HG02938 (cell line): ENCODE measurements around the gene PARP16.
"Not testable (repeated sequence)": the region's sequence is repeated elsewhere in the genome, so short reads cannot be mapped to it uniquely, and the experiment has no call there.

Experiments used
- ATAC-seq: cut with Tn5 transposase; IDR thresholded peaks from one replicate; pipeline ENCODE4 v1.9.1; 2021; ENCODE audit warnings: mild to moderate bottlenecking, moderate library complexity; ENCODE audit not compliant: unreplicated experiment

Gene PARP16

DNA sequence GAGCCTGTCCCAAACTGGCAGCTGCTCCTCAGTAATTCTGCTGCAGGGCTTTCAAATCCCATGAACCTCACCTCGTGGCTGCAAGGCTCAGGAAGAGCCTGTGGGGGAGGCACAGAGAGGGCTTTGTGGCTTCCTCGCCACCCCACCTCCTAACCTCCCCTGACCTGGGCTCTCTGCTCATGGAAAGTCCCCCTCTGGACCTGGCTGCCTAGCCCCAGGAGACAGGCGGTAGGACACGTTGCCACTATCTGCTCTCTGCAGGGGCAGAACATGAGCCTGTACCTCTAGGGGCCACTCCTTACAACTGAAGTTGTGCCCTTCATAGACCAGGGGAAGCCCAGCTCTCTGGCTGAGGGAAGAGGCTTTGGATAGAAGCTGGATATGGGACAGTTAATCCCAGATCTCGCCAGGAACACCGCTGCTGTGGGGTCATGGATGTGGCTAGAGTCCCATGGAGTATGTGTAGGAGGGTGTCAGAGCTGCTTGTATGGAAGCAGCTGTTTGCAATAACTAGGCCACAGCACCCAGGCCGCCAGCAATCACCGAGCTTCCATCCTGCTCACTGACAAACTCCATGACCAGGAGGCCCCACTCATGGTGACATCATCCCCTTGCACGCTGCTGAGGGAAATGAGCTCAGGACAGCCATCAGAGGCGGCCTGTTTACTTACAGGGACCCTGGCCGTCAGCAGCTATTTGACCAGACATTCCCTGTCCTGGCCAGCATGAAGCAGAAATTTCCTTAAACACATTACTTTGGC lies 41.4 kb downstream of the PARP16 start:
- ATAC-seq: no peak

DNA sequence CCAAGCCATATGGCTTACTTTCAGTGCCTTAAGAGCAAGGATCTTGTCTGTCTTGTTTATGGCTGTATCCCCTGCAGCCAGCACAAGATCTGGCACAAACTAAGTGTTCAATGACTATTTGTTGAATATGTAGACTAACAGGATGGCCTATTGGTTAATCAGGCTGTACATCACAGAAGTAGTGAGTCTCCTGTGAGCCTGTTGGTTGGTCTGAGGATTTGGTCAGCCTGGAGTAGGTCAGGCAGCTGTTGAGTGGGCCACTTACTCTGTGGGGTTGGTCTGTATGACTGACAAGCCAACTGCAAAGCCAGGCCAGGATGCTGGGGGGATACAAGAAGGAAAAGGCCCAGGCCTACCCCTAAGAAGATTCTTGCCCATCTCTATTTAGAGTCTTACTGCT lies 42.0 kb downstream of the PARP16 start:
- ATAC-seq: no peak

DNA sequence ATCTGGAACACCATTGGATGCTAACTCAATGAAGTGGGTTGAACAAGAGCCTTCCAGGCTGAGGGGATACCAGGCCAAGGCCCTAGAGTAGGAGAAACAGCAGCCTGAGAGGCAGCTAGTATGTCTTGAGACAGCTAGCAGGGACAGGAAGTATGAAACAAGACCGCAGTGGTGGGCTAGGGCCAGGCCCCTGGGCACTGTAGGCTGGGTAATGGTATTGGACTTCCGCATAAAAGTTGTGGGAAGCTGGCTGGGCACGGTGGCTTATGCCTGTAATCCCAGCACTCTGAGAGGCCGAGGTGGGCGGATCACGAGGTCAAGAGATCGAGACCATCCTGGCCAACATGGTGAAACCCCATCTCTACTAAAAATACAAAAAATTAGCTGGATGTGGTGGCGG lies 50.2 kb downstream of the PARP16 start:
- ATAC-seq: not testable (repeated sequence)

DNA sequence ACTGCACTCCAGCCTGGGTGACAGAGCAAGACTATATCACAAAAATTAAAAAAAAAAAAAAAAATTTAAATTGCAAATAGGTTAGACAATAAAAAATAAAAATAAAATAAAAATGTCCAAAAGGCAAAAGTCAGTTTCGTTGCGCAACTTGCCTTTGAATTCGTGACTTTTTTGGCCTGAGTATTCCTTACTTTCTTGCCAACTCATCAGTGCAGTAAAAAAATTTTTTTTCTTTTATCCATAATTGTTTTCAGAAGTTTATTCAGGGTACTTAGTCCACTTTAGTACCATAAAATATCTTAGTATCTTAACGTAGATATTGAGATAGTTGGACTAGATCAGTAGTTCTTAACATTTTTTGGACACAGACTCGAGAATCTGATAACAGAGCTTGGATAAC lies 53.0 kb downstream of the PARP16 start:
- ATAC-seq: no peak

DNA sequence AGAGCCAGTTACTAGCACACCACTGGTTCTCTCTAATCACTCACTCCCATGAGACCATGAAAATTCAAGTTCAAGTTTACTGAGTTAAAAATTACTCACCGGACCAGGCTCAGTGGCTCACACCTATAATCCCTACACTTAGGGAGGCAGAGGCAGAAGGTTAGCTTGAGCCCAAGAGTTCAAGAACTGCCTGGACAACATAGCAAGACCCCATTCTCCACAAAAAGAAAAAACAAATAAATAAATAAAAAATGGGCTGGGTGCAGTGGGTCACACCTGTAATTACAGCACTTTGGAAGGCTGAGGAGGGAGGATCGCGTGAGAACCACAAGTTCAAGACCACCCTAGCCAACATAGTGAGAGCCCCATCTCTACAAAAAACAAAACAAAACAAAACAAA lies 54.2 kb downstream of the PARP16 start:
- ATAC-seq: no peak

DNA sequence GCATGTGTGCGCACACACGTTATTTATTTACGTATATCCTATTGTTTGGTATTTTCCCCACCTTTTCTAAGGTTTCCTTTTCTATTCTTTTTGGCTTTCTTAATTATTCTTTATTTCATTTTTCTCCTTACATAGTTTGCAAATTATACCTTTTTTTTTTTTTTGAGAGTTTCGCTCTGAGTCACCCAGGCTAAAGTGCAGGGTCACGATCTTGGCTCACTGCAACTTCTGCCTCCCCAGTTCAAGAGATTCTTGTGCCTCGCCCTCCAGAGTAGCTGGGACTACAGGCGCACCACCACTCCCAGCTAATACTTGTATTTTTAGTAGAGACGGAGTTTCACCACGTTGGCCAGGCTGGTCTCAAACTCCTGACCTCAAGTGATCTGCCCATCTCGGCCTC lies 55.4 kb downstream of the PARP16 start:
- ATAC-seq: no peak

DNA sequence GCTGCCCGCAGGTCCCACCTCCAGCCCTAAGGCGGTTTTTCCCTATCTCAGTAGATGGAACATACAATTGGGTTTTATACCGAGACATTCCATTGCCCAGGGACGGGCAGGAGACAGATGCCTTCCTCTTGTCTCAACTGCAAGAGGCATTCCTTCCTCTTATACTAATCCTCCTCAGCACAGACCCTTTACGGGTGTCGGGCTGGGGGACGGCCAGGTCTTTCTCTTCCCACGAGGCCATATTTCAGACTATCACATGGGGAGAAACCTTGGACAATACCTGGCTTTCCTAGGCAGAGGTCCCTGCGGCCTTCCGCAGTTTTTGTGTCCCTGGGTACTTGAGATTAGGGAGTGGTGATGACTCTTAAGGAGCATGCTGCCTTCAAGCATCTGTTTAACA lies 59.8 kb downstream of the PARP16 start:
- ATAC-seq: not testable (repeated sequence)

DNA sequence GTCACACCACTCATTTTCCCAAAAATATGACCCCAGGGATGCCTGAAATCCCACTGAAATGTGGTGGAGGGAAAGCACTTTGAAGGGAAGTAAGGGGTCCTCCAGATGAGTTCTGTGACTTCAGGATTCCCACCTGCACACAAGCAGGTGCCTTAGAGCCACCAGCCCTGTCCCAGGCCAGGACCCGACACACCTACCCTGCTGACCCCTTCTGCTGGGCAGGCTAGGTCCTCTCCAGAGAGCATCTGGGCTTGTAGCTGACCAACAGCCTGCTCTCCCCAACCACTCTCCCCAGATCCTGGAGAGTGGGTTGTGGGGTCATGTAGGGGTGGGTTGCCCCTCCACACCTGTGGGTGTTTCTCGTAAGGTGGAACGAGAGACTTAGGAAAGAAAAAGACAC lies 60.5 kb downstream of the PARP16 start:
- no peak for ATAC-seq

DNA sequence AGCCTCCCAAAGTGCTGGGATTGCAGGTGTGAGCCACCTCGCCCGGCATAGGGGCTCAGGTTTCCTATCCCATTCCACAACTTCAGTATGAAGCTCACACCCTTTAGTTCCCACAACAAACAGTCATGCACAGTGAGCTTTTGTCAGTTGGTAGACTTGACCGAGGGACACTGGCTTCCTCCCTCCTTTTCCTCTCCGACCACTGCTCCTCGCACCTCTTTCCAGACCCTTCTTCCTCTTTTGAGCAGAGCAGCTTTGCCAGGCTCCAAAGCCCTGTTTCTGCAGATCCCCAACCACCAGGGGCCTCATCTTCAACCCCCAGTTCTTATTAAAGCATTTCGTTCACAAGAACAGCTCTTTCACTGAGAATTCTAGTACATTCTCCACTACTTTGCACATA lies 62.7 kb downstream of the PARP16 start:
- no peak for ATAC-seq

DNA sequence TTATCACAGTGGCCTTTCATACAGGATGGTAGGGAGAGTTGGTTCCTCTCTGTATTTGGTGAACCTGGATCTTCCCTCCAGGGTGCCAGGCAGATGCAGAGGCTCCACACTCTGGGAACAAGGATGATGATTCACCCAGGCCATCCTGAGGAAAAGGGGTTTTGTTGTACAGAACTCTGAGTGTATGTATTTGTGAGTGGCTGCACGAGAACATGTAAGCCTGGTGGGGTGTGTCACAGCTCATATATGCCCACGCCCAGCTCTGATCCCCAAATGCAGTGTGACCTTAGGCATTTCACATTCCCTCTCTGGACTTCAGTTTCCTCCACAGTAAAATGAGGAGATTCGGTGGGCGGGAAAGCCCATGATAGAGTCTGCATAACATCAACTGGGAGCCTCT lies 63.8 kb downstream of the PARP16 start:
- no peak for ATAC-seq

DNA sequence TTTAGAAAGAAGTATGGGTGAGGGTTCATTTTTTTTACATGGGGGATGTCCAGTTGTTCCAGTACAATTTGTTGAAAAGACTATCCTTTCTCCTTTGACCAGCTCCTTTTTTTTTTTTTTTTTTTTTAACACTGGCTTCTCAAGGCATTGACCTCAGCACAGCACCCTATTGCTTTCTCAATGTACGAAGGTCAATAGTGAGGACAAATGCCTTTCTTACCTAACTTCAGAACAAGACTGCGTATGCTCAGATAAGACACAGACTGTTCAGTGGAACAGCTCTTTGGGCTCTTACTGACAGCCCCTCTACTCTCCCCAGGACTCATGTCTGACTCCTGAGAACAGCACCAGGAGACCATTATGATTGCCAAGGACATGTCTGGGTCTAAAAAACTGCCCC lies 65.0 kb downstream of the PARP16 start:
- no peak for ATAC-seq

DNA sequence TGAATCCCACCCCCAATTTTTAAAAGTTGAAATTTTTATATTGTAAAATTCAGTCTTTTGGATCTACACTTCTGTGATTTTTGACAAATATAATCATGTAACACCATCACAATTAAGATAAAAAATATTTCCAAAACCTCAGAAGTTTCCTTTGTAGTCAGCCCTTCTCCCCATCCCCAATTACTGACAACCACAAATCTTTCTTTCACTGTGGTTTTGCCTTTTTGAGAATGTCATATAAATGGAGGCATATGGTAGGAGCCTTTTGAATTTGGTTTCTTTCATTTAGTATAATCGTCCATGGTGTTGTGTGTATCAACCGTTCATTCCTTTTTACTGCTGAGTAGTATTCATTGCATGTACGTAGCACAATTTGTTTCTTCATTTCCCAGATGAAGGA lies 67.5 kb downstream of the PARP16 start:
- no peak for ATAC-seq

DNA sequence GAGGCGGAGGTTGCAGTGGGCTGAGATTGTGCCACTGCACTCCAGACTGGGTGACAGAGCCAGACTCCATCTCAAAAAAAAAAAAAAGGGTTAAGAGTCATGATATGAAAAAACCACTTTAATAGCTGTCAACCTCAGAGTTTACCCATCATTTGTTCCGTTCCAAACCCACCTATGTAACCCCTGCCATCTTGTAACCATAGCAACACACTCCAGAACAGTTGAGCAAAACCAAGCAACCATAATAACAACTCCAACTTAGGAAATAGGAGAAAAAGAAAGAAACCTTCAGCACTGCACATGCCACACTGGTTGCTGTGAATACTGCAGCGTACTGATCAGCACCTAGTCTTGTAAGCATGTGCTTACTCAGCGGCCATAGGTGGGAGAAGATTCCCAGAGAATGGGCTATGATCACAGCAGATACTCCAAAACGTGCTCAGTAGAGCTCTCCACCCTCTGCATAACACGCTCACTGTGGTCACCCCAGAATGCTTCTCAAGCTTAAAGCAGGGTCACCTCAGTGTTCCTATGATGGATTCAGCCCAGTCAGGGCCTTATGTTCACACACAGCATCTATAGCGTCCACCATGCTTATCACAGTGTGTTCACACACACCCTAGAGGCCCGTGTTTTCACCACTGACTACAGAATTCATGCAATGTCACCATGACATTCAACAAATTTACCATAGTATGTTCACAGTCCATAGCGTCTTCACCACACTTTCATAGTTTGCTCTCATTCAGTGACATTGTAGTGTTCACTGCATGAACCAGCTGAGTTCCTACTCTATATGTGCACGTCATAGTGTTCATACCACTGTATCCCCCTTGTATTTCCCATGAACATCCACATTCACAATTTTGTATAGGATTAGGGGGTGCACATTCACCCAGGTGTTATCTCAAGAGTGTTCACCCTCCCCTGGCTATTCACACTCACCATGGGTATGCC lies 68.9 kb downstream of the PARP16 start:
- ATAC-seq: no peak

DNA sequence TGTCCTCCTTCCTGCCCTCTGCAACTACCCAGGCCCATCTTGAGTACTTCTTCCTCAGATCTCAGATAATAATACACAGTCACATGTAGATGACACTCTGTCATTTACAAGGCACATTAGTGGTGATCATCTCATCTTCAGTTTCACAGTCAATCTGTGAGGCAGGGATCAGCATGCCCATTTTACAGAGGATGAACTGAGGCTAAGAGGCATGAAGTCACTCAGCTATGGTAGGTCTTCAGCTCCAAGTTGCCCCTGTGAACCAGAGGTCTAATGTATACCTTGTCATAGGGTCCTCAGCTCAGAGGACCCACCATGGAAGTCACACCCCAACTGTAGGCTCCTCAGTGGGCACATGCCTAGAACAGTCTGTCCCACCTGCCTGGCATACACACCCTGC lies 71.2 kb downstream of the PARP16 start:
- ATAC-seq: no peak

DNA sequence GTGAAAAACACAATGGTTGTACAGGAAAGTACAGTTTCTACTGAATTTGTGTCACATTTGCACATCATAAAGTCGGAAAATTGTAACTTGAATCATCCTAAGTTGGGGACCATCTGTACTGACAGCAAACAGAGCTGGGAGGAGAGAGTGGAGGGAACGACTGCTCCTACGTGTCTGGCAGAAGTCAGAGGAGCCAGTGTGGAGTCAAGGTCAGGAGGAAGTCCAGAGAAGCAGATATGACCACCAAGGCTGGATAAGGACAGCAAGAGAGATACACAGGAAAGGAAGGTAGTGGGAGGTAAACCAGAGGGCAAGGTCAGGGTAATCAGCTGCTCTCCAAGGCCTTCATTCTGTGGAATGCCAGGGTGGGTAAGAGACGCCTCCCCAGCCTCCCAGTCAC lies 72.7 kb downstream of the PARP16 start:
- no peak for ATAC-seq

DNA sequence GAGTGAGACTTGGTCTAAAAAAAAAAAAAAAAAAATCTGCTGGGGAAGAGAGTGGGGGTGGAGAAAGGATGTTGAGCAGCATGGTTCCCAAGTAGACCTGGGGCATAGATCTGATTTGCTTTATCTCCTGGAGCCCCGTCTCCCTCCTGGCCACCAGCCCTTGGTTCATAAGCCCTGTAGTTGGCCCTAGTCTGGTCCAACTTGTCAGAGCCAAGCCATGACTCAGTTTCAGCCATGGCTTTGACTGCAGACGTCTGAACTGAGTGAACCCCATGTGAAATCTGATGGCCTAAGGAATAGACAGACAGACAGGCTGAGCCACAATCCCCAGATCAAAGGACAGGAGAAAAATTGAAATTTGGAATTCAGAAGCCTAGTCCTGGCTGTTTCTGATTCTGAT lies 73.4 kb downstream of the PARP16 start:
- no peak for ATAC-seq

DNA sequence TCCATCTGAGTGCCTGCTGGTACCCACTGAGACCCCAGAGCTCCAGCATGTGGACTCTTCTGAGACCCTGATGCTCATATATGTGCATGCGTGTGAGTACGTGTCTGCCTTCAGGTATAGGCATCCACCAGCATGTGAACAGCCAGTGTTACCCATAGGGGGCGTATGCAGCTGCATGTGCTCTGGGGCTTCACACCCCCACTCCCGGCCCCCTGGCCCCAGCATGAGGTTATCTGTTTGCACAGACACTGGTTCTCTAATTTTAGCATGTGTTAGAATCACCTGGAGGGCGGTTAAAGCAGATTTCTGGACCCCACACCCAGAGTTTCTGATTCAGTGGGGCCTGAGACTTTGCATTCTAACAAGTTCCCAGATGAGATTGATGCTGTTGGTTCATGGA lies 74.6 kb downstream of the PARP16 start:
- ATAC-seq: no peak

DNA sequence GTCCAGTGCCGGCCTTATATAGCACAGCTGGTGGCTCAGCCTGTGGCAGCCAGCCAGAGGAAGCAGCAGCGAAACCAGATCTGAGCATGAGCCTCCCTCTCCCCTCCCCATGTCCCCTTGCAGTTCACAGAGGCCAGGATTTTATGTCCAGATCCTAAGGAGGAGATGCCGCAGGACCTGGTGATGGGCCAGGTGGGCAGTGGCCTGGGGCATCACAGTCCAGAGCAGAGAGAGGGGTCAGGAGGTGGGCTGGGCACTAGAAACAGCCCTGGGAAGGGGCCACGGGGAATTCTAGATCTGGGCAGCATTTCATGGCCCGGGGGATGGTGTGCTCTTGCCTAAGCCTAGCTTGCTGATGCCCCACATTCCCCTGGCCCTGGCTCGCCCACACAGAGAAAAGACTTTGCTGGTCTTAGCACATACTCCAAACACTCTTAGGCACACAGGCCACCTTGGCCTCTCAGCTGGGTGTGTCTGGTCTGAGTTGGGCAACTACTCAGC lies 75.2 kb downstream of the PARP16 start:
- no peak for ATAC-seq

DNA sequence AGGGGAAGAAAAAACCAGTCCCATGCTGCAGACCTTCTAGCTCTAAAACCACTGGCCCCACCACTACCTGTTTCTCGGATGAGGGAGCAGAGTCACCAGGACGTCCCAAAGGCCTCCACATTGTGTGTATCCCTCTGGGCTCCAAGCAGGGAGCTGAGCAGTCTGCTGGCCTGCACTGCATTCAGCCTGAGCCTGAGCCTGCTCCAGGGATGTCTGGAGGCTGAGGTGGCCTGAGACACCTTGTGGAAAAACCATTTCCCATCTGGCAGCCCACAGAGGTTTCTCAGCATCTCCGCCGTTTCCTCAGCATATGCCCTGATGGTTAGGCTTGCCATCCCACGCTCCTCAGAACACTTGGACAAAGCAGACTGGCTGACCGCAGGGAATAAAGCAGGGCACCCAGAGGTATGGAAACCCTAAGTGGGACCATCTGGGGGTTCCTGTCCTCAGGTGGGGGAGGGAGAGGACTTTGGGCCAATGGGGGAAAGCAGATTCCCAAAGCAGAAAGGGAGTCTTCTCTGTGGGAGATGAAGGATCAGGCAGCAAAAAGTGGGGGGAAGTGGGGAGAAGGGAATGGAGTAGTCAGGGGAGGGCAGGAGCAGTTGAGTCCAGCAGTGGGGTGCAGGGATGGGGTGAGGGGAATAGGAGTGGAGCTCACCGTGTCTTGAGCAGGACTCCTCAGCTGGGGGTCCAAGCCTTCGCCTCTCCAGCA lies 75.8 kb downstream of the PARP16 start, which contains the start of gene CILP:
CILP (minus strand) TSS at position 704 of the 712 bp plus-strand sequence. CDS start 1,718 bp downstream, outside the sequence.
- no peak for ATAC-seq

DNA sequence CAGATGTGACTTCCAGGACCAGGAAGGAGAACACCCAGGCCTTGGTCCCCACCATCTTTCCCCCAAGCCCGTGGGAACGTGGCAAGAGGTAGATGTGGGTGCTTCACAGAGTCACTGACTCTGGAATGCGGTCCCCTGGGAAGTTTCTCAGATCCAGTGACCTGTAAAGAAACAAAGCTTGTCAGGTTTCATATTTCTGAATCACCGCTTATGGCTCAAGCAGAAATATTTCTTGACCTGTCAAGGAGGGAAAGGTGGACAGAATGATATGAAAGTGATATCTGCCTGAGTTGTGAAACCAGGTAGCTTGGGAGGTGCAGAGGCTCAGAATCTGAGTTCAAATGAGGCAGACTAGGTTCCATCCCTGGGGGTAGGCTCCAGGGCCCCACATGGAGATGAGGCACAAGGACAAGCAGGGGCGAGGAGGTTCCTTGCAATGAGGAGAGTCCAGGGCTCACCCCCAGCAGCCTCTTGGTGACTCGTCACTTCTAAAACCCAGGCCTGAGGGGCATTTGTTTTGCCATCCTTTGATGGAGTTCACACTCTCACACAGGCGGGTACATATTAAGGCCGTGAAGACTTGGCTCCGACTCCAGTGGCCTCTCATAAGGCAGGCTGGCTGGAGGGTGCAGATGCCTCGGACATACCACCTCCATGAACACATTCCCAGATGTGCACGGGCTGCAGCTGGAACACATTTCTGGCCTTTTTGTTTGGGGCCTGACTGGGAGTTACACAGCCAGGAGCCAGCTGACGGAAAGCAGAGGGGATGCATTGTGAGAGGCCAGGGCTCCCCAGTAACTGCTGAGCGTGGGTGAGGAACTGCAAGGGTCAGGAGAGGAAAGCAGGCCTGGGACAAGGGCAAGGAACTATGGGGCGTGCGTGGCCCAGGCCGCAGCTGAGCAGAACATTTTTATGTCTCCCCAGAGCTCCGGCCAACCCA lies 76.7 kb downstream of the PARP16 start:
- no peak for ATAC-seq
